Lung microvascular endothelial cell (primary cell): ENCODE data around the gene IFT74. TPM values are rescaled to one million over a fixed set of nuclear protein-coding genes. Genes with fewer than 3 reads are reported as not detected.

Source experiments
- DNase-seq, 2 donors: peaks; one replicate each; pipeline versions ENCODE4 v3.0.0 to v3.0.0-alpha.2; 2010; ENCODE audit warnings: low read depth in 2 of 2
- total RNA-seq: library from RNA; depleted of rRNA; stranded (reverse); fragments of >200 nt; gene quantifications from 2 replicates; pipeline ENCODE4 v1.2.1, GENCODE V29; 2014

The IFT74 gene
- total RNA-seq, 1 donor from 2014 or later, result 4.8 TPM

- DNase-seq, result no peak
Observed at GRCh38 chr9:26974927-26975326, 18.7 kb downstream of the IFT74 start.

GRCh38 chr9:26975728-26976707 lies 19.8 kb downstream of the IFT74 start:
- DNase-seq, result peak; percentile 33 to 59

- no peak for DNase-seq
Observed at GRCh38 chr9:26983340-26983739, 27.1 kb downstream of the IFT74 start.

- DNase-seq, result no peak
Observed at GRCh38 chr9:26995810-26996209, 39.6 kb downstream of the IFT74 start.

GRCh38 chr9:27003426-27004077 lies 47.3 kb downstream of the IFT74 start:
- no peak for DNase-seq

- DNase-seq, result no peak
Observed at GRCh38 chr9:27005491-27005890, 49.3 kb downstream of the IFT74 start, which contains the start of gene LRRC19. TSS of gene LRRC19 (minus strand) at chr9:27005672. CDS start at chr9:26999694, 5,978 bp downstream.

GRCh38 chr9:27019589-27019988 lies 63.4 kb downstream of the IFT74 start:
- no peak for DNase-seq

GRCh38 chr9:27022920-27023319 lies 66.7 kb downstream of the IFT74 start:
- no peak for DNase-seq

- no peak for DNase-seq
Observed at GRCh38 chr9:27029186-27029585, 73.0 kb downstream of the IFT74 start.

GRCh38 chr9:27033815-27034403 lies 77.7 kb downstream of the IFT74 start:
- DNase-seq, result peak; percentile 56 to 81

GRCh38 chr9:27037499-27037898 lies 81.3 kb downstream of the IFT74 start:
- no peak for DNase-seq

GRCh38 chr9:27041746-27042145 lies 85.5 kb downstream of the IFT74 start:
- no peak for DNase-seq

GRCh38 chr9:27042476-27042875 lies 86.3 kb downstream of the IFT74 start:
- DNase-seq, result no peak

- DNase-seq, result no peak
Observed at GRCh38 chr9:27043176-27043575, 87.0 kb downstream of the IFT74 start.

- no peak for DNase-seq
Observed at GRCh38 chr9:27047136-27047535, 90.9 kb downstream of the IFT74 start.

GRCh38 chr9:27053369-27054022 lies 97.3 kb downstream of the IFT74 start:
- peak; percentile 27 to 92 for DNase-seq

- no peak for DNase-seq
Observed at GRCh38 chr9:27054125-27054524, 97.9 kb downstream of the IFT74 start.

- no peak for DNase-seq
Observed at GRCh38 chr9:27054841-27055240, 98.6 kb downstream of the IFT74 start.

GRCh38 chr9:27059412-27059811 lies 103.2 kb downstream of the IFT74 start:
- peak in 1 of 2 donors; percentile 89 for DNase-seq

- DNase-seq, result peak; percentile 87 to 88
Observed at GRCh38 chr9:27059907-27060306, 103.7 kb downstream of the IFT74 start.

- peak; percentile 17 to 35 for DNase-seq
Observed at GRCh38 chr9:27065288-27065687, 109.1 kb downstream of the IFT74 start.
